Measurements from ENCODE around the gene LRP1. TPM values are rescaled to one million over a fixed set of nuclear protein-coding genes. Genes with fewer than 3 reads are reported as not detected.

The LRP1 gene
- total and polyA plus RNA-seq, 2 experiments from 2014 or later, result 26.6 to 145 TPM

DNA sequence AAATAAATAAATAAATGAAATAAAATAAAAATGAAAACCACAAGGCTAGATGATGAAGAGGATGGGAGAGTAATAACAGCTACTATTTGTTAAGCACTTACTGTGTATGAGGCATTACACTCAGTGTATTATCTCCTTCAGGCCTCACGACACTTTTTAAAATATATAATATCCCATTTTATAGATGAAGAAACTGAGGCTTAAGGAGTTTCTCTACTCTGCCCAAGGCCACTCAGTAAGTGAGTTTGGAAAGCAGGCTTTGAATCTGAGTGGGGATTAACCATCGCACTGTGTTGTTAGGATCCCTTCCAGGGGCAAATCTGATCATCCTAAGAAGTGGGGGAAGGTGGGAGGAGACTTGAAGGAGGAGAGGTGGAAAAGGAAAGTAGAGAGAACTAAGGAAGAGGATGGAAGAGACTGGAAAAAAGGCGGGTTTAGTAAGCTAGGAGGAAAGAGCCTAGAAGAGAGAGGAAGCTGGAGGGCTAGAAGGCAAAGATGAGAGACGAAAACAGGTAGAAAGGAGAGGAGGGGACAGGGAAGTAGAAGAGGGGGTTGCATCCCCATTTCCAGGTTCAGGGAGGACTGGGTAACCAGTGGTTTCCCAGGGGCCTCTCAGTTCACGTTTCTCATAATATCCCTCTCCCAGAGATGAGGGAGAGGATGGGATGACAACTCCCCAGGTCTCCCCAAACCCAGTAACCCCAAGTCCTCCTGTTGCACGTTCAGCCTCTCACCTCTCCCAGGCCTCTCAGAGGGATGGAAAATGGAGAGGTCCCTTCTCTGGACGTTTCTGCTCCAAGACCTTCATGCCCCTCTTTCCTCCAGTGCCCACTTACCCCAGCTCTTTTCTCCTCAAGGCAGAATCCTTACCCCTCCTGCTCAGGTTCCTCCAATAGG, 18.8 kb upstream of the LRP1 start:
- TF ChIP-seq EZH2phosphoT487 (IDR thresholded peaks at IDR 0.05; ENCODE audit: unreplicated experiment) (no peak), JUNB (IDR thresholded peaks at IDR 0.05; ENCODE audit: unreplicated experiment) (no peak), CREB1 (CRISPR knock-in tag; IDR thresholded peaks at IDR 0.05; ENCODE audit: low read depth) (no peak)
- TF ChIP-seq, protein P1, sequence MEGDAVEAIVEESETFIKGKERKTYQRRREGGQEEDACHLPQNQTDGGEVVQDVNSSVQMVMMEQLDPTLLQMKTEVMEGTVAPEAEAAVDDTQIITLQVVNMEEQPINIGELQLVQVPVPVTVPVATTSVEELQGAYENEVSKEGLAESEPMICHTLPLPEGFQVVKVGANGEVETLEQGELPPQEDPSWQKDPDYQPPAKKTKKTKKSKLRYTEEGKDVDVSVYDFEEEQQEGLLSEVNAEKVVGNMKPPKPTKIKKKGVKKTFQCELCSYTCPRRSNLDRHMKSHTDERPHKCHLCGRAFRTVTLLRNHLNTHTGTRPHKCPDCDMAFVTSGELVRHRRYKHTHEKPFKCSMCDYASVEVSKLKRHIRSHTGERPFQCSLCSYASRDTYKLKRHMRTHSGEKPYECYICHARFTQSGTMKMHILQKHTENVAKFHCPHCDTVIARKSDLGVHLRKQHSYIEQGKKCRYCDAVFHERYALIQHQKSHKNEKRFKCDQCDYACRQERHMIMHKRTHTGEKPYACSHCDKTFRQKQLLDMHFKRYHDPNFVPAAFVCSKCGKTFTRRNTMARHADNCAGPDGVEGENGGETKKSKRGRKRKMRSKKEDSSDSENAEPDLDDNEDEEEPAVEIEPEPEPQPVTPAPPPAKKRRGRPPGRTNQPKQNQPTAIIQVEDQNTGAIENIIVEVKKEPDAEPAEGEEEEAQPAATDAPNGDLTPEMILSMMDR (conservative IDR thresholded peaks at IDR 0.05; ENCODE audit: low read depth in 2 of 2), result no peak
- TF ChIP-seq, protein P2, sequence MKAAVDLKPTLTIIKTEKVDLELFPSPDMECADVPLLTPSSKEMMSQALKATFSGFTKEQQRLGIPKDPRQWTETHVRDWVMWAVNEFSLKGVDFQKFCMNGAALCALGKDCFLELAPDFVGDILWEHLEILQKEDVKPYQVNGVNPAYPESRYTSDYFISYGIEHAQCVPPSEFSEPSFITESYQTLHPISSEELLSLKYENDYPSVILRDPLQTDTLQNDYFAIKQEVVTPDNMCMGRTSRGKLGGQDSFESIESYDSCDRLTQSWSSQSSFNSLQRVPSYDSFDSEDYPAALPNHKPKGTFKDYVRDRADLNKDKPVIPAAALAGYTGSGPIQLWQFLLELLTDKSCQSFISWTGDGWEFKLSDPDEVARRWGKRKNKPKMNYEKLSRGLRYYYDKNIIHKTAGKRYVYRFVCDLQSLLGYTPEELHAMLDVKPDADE (IDR thresholded peaks at IDR 0.05), result no peak
- TF ChIP-seq, protein P3, sequence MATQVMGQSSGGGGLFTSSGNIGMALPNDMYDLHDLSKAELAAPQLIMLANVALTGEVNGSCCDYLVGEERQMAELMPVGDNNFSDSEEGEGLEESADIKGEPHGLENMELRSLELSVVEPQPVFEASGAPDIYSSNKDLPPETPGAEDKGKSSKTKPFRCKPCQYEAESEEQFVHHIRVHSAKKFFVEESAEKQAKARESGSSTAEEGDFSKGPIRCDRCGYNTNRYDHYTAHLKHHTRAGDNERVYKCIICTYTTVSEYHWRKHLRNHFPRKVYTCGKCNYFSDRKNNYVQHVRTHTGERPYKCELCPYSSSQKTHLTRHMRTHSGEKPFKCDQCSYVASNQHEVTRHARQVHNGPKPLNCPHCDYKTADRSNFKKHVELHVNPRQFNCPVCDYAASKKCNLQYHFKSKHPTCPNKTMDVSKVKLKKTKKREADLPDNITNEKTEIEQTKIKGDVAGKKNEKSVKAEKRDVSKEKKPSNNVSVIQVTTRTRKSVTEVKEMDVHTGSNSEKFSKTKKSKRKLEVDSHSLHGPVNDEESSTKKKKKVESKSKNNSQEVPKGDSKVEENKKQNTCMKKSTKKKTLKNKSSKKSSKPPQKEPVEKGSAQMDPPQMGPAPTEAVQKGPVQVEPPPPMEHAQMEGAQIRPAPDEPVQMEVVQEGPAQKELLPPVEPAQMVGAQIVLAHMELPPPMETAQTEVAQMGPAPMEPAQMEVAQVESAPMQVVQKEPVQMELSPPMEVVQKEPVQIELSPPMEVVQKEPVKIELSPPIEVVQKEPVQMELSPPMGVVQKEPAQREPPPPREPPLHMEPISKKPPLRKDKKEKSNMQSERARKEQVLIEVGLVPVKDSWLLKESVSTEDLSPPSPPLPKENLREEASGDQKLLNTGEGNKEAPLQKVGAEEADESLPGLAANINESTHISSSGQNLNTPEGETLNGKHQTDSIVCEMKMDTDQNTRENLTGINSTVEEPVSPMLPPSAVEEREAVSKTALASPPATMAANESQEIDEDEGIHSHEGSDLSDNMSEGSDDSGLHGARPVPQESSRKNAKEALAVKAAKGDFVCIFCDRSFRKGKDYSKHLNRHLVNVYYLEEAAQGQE (IDR thresholded peaks at IDR 0.05; ENCODE audit: unreplicated experiment), result no peak
- Histone ChIP-seq H3K4me2 (peak overlapping the region; percentile 75), H3K27me3 (ENCODE audit: insufficient read depth) (no peaks in the 10 kb centered on the region), H3K36me3 (ENCODE audit: insufficient read depth) (no peaks in the 10 kb centered on the region), H3K79me2 (replicated peaks; ENCODE audit: insufficient read depth) (peaks cover 9% of the 10 kb centered on the region), H2AFZ (0 out of 2 replicates have a peak overlapping the region, but pooled peaks have one; percentile 16), H4K20me1 (replicated peaks; ENCODE audit: insufficient read depth) (no peaks in the 10 kb centered on the region), H3K27ac (ENCODE audit: low read depth) (peak overlapping the region; percentile 79; the same call in 1 of the 2 replicates), H3F3A (replicated peaks; ENCODE audit: low read depth) (peaks cover 6% of the 10 kb centered on the region), H3K4me1 (ENCODE audit: insufficient read depth) (peaks cover 20% of the 10 kb centered on the region), H3K9me2 (ENCODE audit: insufficient read depth) (no peaks in the 10 kb centered on the region), H3K4me3 (peak overlapping the region; percentile 49)
- H3K4me3 Mint-ChIP-seq, result peak overlapping the region; percentile 74
- peaks cover 31% of the 10 kb centered on the region for H3K4me1 Mint-ChIP-seq
- DNase-seq (ENCODE audit: low spot score) (no peak), ATAC-seq (no peak)
- peak overlapping the region; percentile 99 for H3K27ac Mint-ChIP-seq
- peaks cover 25% of the 10 kb centered on the region; the same call in 2 of the 3 replicates for H3K36me3 Mint-ChIP-seq (ENCODE audit: low read depth)
- H3K27me3 Mint-ChIP-seq (ENCODE audit: insufficient read depth, low read depth, poor library complexity), result peaks cover 20% of the 10 kb centered on the region
- H3K9me3 Mint-ChIP-seq, result no peaks in the 10 kb centered on the region; the same call in 1 of the 3 replicates
